HG03442 (cell line): ENCODE data around the gene ZBTB20.

ENCODE experiments used
- ATAC-seq: cut with Tn5 transposase; IDR thresholded peaks from one replicate; pipeline ENCODE4 v1.9.1; 2021; ENCODE audit warnings: mild to moderate bottlenecking, moderate library complexity; ENCODE audit not compliant: unreplicated experiment

ZBTB20 gene

GRCh38 chr3:114554731-114555130 is 592.4 kb downstream of the ZBTB20 start:
- ATAC-seq = no peak

- no peak for ATAC-seq
Measured at GRCh38 chr3:114553949-114554593, 593.0 kb downstream of the ZBTB20 start.

DNA sequence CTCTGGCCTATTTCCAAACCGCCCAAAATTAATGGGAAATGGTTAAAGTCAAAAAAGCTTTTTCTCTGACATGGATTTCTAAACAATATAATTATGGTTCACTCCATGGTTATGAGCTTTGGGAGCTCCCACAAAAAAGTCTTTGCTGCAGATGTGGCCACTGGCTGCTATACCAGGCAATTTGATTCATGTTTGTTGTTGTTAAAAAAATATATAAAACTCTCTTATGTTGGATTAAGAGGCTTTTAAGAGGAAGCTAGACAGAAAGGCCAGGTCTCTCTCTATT is 594.6 kb downstream of the ZBTB20 start:
- ATAC-seq = no peak

GRCh38 chr3:114551770-114552526 is 595.1 kb downstream of the ZBTB20 start:
- ATAC-seq = no peak

- ATAC-seq = no peak
Measured at GRCh38 chr3:114550165-114550564, 596.9 kb downstream of the ZBTB20 start.

GRCh38 chr3:114545193-114545592 is 601.9 kb downstream of the ZBTB20 start:
- no peak for ATAC-seq

DNA sequence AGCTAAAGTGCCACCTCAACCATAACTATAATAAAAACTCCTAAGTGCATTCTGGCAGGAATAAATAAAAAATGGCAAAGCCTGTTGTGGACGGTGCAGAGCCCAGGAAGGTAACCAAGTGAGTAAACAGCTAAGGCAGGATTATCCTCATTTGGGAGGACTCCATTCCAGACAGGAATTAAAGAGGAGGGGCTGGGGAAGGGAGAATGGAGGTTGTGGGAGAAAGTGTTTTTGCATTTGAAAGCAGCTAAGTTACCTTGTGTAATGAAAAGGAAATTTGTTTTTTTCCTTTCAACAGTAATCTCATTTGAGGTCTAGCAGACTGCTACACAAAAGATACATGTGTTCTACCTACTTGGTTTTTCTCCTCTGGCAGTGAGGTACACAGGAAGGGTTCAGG is 604.7 kb downstream of the ZBTB20 start:
- no peak for ATAC-seq

GRCh38 chr3:114539525-114539924 is 607.6 kb downstream of the ZBTB20 start:
- no peak for ATAC-seq

GRCh38 chr3:114538211-114538610 is 608.9 kb downstream of the ZBTB20 start:
- ATAC-seq = no peak

GRCh38 chr3:114528517-114528916 is 618.6 kb downstream of the ZBTB20 start:
- ATAC-seq = no peak

DNA sequence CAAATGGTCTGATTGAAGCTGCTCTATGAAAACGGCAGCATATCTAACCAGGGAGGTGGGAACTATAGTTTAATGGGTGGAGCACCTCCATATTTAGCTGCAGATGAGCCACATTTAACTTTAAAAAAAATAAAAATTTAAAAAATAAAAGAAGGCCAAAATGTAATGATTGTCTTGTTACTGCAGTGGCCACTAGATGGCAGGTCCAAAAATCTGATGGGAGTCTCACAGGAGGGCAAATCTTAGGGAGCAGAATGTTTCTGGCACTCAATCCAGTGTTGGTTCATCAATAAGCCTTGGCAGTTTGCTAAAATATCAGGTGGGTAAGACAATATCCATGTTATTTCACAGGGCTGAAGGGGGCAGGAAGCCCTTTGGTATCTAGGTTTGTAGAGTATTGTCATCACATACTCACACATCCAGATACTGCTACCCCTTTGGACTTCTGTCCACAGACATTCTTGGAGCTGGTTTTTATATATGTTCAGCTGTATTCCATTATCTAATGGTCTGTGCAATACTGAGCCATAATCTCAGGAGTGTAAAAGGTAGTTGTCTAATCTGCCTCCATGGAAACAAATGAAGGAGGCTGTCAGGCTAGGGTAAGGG is 619.9 kb downstream of the ZBTB20 start:
- no peak for ATAC-seq

- ATAC-seq = no peak
Measured at GRCh38 chr3:114525278-114525677, 621.8 kb downstream of the ZBTB20 start.

GRCh38 chr3:114519415-114519814 is 627.7 kb downstream of the ZBTB20 start:
- ATAC-seq = peak; percentile 72

DNA sequence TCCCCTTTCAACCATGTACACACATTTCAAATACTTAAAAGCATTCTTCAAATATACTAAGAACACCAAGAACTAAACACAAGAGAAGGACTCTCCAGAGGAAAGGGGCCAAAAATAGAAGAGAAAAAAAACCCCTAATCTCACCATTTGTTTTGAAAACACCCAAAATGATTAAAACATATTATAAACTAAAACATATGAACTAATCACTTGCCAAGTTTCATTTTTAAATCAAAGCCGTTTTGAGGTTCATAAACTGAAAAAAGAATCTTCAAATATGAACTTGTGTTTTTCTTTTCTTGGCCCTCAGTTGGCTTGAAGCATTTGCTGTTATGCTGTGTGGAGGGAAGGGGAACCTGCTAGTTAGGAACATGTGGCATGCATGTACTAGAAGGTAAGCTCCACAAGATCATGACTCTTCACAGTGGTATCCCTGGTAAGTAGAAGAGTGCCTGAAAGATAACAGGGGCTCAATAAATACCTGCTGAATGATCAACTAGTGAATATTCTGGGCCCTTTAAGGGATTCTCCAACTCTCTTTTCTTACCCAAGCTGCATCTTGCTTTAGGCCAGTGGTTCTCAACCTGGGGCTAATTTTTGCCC is 628.8 kb downstream of the ZBTB20 start:
- ATAC-seq = no peak

- no peak for ATAC-seq
Measured at GRCh38 chr3:114510201-114510600, 636.9 kb downstream of the ZBTB20 start.

DNA sequence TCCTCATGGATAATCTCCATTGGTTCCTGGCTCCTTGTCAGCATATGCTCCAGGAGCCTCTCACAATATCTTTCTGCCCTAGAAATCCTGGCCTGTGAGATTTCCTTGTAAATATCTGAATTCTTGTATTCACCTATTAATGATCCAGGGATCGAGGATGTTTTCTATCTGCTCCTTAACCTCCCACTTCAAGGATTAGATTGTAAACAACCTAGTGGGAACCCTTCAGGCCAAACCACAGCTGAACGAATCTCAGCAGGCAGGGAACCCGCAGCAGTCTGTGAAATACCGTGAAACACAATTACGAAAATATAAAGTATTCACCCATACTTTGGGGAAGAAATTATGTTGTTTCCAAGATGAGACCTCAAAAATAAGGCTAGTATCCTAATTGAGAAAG is 637.3 kb downstream of the ZBTB20 start:
- no peak for ATAC-seq

DNA sequence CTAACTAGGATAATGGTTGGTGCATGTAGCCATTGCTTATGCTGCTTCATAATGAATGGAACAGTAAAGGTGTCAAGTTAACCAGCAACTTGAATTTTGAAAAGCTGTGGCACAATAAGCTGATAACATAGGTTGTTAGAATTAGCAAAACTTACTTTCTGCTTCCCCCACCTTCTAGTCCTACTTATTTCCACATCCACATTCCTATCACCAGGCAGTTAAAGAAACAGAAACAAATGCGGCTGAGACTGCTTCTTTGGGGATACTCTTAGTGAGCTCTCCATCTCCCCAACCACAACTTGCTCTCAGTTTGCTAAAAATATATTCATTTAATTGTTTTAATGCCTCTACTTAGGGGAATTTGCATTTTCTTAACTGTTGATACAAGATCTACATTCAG is 638.1 kb downstream of the ZBTB20 start:
- no peak for ATAC-seq

DNA sequence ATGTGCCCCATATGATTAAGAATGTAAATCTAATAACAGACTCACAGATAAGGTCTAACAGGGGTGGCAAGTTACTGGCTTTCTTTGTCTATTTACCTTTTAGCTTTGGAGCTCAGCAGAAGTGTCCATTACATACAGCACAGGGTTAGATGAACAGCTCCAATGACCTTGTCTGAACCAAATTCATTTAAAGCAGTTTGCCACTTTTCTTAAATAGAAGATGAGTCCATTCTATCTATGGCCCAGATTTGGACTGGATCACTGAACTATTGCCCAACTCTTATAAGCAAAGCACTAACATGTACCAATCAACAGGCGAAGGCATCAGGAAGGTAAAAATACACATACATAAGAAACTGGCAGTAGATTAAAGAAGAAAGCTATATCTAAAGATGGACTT is 638.9 kb downstream of the ZBTB20 start:
- ATAC-seq = no peak

DNA sequence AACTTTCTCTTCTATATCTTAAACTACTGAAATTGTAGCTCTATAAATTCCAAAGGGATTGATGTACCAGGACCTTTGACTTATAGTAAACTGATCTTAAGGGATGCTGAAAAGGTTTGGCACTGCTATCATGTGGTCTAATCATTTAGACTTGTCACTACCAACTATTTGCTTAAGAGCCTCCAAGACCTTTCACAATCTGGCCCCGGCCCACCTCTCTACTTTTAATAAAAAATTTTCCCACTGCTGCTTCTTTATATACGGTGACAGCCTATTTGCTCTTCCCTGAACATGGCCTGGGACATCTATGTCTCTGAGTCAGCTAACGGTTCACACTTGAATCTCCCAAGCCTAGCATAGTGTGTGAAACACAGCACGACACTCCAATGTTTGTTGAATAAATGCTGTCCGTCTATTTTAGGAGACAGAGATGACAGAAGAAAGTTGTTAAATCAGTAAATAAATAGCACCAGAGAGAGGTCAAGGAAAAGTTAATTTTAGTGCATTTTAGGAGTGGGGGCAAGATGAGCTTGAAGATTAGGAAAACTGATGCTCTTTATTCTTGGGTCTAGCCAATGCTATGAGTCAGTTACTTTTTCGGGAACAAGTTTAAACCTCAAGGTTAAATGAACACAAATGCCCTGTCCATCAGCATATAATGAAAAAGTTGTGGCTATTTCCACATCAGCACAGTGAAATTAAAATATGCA is 640.3 kb downstream of the ZBTB20 start:
- no peak for ATAC-seq

DNA sequence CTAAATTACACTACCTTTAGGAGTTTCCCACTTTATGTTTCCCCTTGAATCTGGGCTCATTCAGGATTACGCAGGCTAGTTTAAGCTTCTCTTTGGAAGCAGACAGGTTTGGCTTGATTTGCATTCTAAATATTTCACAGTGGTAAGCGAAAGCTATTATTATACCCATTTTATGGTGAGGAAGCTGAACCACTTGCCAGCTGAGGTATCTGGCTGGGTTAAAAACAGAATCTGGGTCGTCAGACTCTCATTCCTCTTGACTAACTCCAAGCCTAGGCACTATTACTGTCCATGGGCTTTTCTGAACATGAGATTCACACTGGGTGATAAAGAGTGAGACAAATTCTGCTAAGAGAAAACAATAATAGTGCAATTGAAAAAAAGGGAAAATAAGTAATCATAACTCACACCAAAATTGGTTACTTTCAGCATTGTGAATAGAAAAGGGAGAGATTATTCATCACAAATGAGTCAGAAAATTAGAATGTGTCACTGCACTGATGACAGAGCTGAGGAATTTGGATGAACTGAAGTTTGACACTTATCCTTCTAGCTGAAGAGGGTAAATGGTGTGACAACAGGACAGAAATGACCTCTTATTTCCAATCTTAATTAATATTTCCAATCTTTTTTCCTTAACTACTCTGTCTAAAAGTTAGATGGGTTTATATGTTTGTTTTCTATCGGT is 642.0 kb downstream of the ZBTB20 start:
- no peak for ATAC-seq

DNA sequence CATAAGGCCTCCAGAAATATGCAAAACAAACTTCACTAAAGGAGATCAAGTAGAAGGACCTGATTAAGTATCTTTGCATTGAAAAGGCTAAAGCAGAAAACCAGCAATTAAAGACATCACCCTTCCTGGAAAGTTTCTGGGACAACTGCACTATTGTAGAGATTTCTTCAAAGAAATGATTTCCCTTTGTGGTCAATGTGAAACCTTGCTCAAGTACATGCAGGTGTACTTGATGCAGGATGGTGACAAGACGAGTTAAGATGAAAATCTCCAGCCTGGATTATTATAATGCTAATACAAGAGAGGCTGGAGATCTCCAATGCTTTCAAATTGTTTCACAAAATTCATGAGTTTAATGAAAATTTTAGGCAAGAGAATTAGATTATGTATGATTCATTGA is 644.9 kb downstream of the ZBTB20 start:
- no peak for ATAC-seq
